Liver (tissue), 9 donors: ENCODE data around the gene ARL3. TPM values are rescaled to one million over a fixed set of nuclear protein-coding genes. Genes with fewer than 3 reads are reported as not detected.

Experiments used
- DNase-seq: peaks from one replicate; pipeline ENCODE4 v3.0.0-alpha.2; 2017; ENCODE audit warnings: low spot score
- H3K27ac ChIP-seq, 2 donors: one replicate each; pipeline ENCODE4 v1.7.0; 2013; ENCODE audit warnings: inconsistent platforms in 2 of 2, low read length in 2 of 2, control low read depth in 1 of 2, low read depth in 1 of 2, mild to moderate bottlenecking in 1 of 2
- H3K27me3 ChIP-seq, 4 donors: one replicate each; pipeline versions ENCODE4 v1.6.1 to v1.7.0; 2013; ENCODE audit warnings: low read length in 3 of 4, inconsistent platforms in 1 of 4, mild to moderate bottlenecking in 1 of 4, moderate library complexity in 1 of 4; ENCODE audit not compliant: control insufficient read depth in 4 of 4, insufficient read depth in 4 of 4
- H3K36me3 ChIP-seq, 4 donors: one replicate each; pipeline versions ENCODE4 v1.6.1 to v1.7.0; 2013; ENCODE audit warnings: low read length in 3 of 4, mild to moderate bottlenecking in 3 of 4, low read depth in 1 of 4, moderate library complexity in 1 of 4; ENCODE audit not compliant: control insufficient read depth in 4 of 4, insufficient read depth in 3 of 4
- H3K4me1 ChIP-seq, 4 donors: one replicate each; pipeline versions ENCODE4 v1.6.1 to v1.7.0; 2013; ENCODE audit warnings: low read length in 3 of 4, mild to moderate bottlenecking in 3 of 4, moderate library complexity in 1 of 4; ENCODE audit not compliant: control insufficient read depth in 4 of 4, insufficient read depth in 4 of 4
- H3K4me3 ChIP-seq, 3 donors: one replicate each; pipeline versions ENCODE4 v1.6.1 to v1.7.0; 2013; ENCODE audit warnings: low read length in 3 of 3, control low read depth in 1 of 3, low read depth in 1 of 3, mild to moderate bottlenecking in 1 of 3
- H3K9ac ChIP-seq, 2 donors: one replicate each; pipeline ENCODE4 v1.7.0; 2013; ENCODE audit warnings: low read length in 2 of 2, mild to moderate bottlenecking in 2 of 2, moderate library complexity in 2 of 2, control low read depth in 1 of 2, low read depth in 1 of 2
- H3K9me3 ChIP-seq, 4 donors: one replicate each; pipeline versions ENCODE4 v1.6.1 to v1.7.0; 2013; ENCODE audit warnings: low read length in 3 of 4; ENCODE audit not compliant: control insufficient read depth in 4 of 4
- CTCF ChIP-seq: fragments of 150-350 bp; IDR thresholded peaks from 2 replicates; pipeline ENCODE4 v1.5.1; 2017; ENCODE audit warnings: improper control_type of control experiment, low read depth, low read length; ENCODE audit not compliant: missing input control
- EGR1 ChIP-seq, 2 donors: IDR thresholded peaks; 2 replicates each; pipeline ENCODE4 v1.6.1; 2016 to 2018; ENCODE audit warnings: antibody characterized with exemption in 2 of 2, low read depth in 2 of 2
- FOXA1 ChIP-seq: IDR thresholded peaks from 2 replicates; pipeline ENCODE4 v1.6.1; 2016; ENCODE audit warnings: antibody characterized with exemption
- FOXA2 ChIP-seq: IDR thresholded peaks from 2 replicates; pipeline ENCODE4 v1.6.1; 2016; ENCODE audit warnings: antibody characterized with exemption
- GABPA ChIP-seq, 2 donors: IDR thresholded peaks in 1 of 2; conservative IDR thresholded peaks in 1 of 2; 2 replicates each; pipeline ENCODE4 v1.6.1; 2016; ENCODE audit warnings: antibody characterized with exemption in 2 of 2, mild to moderate bottlenecking in 1 of 2, moderate library complexity in 1 of 2
- HNF4A ChIP-seq, 2 donors: conservative IDR thresholded peaks; 2 replicates each; pipeline ENCODE4 v1.6.1; 2016; ENCODE audit warnings: antibody characterized with exemption in 2 of 2, mild to moderate bottlenecking in 2 of 2
- JUND ChIP-seq, 2 donors: IDR thresholded peaks; 2 replicates each; pipeline ENCODE4 v1.6.1; 2016; ENCODE audit warnings: antibody characterized with exemption in 2 of 2
- NR2F2 ChIP-seq: IDR thresholded peaks from 2 replicates; pipeline ENCODE4 v1.6.1; 2016; ENCODE audit warnings: antibody characterized with exemption
- REST ChIP-seq: IDR thresholded peaks from 2 replicates; pipeline ENCODE4 v1.6.1; 2016; ENCODE audit warnings: antibody characterized with exemption, mild to moderate bottlenecking
- RXRA ChIP-seq, 2 donors: IDR thresholded peaks; 2 replicates each; pipeline ENCODE4 v1.6.1; 2017 to 2018; ENCODE audit warnings: antibody characterized with exemption in 2 of 2, mild to moderate bottlenecking in 1 of 2
- TAF1 ChIP-seq: conservative IDR thresholded peaks from 2 replicates; pipeline ENCODE4 v1.6.1; 2016; ENCODE audit warnings: antibody characterized with exemption, mild to moderate bottlenecking
- ZBTB33 ChIP-seq: IDR thresholded peaks from 2 replicates; pipeline ENCODE4 v1.6.1; 2016; ENCODE audit warnings: antibody characterized with exemption
- WGBS: extraction: QIAGEN DNeasy Blood & Tissue Kit; methylation state at CpG from one replicate; pipeline ENCODE4 v1.1.7; 2013; 5-methylcytosine and 5-hydroxymethylcytosine counted together
- polyA plus RNA-seq, 2 donors: library from polyadenylated mRNA; stranded (reverse) in 1 of 2; unstranded in 1 of 2; fragments of 200-250 nt in 1 of 2; fragments of >200 nt in 1 of 2; fragmentation: Nextera tagmentation in 1 of 2; extraction: Ambion mirVana in 1 of 2; gene quantifications; one replicate each; pipeline versions ENCODE4 v1.2.1 to v1.2.3, GENCODE V29; 2013 to 2015
- total RNA-seq, 2 donors: library from RNA; depleted of rRNA; stranded (reverse); fragments of >200 nt; gene quantifications; one replicate each; pipeline ENCODE4 v1.2.3, GENCODE V29; 2014
- donor health status: healthy.
- donor health status: healthy.
- donor health status: healthy.
- donor health status: healthy.
- donor health status: healthy.

Gene ARL3
- total and polyA plus RNA-seq, 4 donors: 1.0 to 2.5 (median 2.3) TPM

- H3K27me3 ChIP-seq: no peaks in the 10 kb centered on the region
- peaks cover 0 to 3% (median 2%) of the 10 kb centered on the region in 4 donors for H3K36me3 ChIP-seq
- peak overlapping the region in 1 of 2 donors; percentile 99 for H3K27ac ChIP-seq
These were observed 66.5 kb downstream of the ARL3 start for GRCh38 chr10:102647443-102648268.

More at GRCh38 chr10:102647443-102648268, 66.5 kb downstream of the ARL3 start:
- 71% methylated on average over 7 of the region's 7 CpGs for WGBS
- H3K4me1 ChIP-seq: peaks cover 27 to 55% (median 46%) of the 10 kb centered on the region in 4 donors
- no peaks in the 10 kb centered on the region for H3K9me3 ChIP-seq
- no peak for DNase-seq
- TF ChIP-seq FOXA1 (no peak), HNF4A (conservative IDR thresholded peaks at IDR 0.05) (no peak), TAF1 (no peak), JUND (IDR thresholded peaks at IDR 0.05) (no peak), FOXA2 (no peak), ZBTB33 (no peak), CTCF (no peak), RXRA (IDR thresholded peaks at IDR 0.05) (no peak), GABPA (IDR thresholded peaks at IDR 0.05 in 1 of 2, conservative IDR thresholded peaks at IDR 0.05 in 1 of 2) (no peak), NR2F2 (no peak), REST (no peak), EGR1 (IDR thresholded peaks at IDR 0.05; ENCODE audit: low read depth in 2 of 2) (no peak)
- peak overlapping the region in 2 of 3 donors; percentile 78 to 93 for H3K4me3 ChIP-seq
- H3K9ac ChIP-seq: peak overlapping the region in 1 of 2 donors; percentile 10
